CD4-positive, alpha-beta T cell treated with Interleukin-17A for 4 hours (primary cell): ENCODE results near the gene AMMECR1.
A peak's percentile ranks its signal among the peaks of the same experiment; 100 is the strongest.
"Not testable (repeated sequence)": the region's sequence is repeated elsewhere in the genome, so short reads cannot be mapped to it uniquely, and the experiment has no call there.

Experiments
- DNase-seq: peaks from one replicate; pipeline ENCODE4 v3.0.0-alpha.2; 2020; ENCODE audit warnings: mixed read lengths

Gene AMMECR1

DNA sequence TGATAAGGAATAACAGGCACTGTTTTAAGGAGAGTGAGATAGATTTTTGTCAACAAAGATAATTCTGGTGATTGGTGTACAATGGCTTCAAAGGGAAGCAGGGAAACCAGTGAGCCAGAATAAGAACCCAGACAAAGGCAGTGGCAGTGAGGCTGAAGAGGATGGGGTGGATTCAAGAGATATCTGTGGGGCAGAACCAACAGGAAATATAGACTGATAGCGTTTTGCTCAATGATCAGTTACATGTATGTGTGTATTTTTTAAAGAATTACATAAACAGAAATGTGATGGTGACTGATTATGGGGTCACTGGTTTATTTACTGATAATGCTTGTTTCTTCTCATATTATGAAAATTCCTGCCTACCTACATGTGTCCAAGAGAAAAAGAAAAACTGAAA, 66.4 kb downstream of the AMMECR1 start:
- no peak for DNase-seq

DNA sequence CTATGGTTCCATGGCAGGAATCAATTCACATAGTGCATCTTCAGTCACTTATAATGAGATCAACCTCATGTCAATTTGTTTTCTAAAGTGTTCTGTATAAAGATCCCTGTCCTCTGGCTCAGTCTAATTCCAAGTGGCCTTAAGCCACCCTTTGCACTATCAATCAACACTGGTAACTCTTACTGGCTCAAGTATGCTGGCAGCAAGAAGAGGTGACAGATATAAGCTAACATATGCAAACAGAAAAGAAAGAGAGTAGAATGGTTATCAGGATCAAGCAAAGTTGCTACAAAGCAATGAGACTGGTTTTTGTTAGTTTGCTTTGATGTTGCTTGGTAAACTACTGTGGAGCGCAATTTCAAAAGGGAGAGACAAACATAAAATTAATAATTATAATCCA, 67.0 kb downstream of the AMMECR1 start:
- DNase-seq, result no peak

DNA sequence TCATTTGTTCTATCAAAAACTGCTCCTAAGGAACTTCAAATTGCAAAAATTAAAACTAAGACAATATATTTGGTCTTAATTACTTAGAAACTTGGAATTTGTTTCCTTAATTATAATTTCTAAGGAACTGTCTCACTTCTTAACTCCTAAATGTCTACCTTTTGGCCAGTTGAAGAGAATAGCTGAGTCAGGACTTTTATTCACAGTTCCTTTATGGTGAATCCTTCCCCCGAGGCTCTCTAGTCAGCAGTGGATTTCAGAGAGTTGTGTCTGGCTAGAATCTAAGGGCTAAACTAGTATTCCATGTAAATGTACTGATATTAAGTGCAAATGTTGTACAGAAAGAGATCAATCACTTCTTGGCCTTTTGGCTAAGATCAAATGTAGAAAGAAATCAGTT, 69.3 kb downstream of the AMMECR1 start:
- no peak for DNase-seq

DNA sequence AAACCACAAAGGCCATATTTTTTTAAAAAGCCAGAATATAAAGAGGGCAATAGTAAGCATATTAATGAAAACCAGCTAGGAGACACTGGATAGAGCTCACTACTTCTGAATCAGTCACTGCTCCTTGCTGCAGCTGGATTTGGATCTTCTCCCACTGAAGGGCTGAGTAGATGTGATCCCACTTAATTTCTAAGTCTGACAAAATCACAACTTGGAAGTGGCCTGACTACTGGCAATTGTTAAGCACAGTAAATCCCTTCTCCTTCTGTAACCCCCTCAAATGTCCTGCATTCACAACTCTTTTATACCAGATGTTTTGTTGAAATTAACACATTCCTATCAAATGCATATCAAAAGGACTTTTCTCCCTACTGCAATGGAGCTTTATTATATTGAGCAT, 72.9 kb downstream of the AMMECR1 start:
- no peak for DNase-seq

DNA sequence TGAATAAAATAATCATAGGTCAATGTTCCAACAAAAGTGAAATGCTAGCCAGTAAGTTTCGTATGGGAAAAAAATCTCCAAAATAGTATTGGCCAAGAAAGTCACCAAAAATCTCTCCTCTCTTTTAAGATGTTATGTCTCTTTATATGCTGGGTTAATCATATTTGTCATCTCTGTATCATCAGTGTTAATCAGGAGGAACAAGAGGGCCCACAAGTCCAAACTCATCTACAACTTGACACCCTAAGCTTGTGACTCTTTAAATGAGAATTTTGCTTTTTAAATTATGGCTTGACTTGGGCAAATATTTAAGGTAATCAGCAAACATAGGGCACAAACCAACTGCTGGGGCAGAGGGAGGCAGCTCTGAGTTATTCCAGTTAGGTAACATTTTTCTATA, 75.5 kb downstream of the AMMECR1 start:
- DNase-seq, result no peak

DNA sequence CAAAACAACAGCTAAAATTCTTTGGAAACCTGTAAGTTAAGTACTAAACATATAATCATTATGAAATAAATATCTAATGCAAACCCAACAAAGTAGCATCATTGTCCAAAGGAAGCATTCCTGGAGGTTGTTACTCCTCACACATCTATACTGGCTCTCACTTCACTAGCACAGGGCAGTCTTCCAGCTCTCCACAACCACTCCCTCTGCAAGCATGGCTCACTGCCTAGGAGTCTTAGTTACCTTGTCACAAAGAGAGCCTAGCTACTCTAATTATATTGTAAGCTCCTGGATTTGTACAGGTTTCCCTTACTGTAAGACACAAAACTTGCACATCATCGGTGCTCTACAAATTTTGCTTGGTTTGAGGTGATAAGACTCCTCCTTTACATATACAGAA, 76.1 kb downstream of the AMMECR1 start:
- DNase-seq, result no peak

DNA sequence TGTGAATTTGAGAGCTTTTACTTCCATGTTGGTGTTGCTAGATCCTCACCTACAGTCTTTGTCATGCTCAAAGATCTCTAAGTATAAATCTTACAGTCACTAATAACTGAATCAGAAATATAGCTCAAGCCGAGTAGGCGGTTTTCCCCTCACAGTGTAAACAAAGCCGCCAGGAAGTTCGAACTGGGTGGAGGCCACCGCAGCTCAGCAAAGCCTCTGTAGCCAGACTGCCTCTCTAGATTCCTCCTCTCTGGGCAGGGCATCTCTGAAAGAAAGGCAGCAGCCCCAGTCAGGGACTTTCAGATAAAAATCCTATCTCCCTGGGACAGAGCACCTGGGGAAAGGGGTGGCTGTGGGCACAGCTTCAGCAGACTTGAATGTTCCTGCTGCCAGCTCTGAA, 79.6 kb downstream of the AMMECR1 start:
- DNase-seq, result peak; percentile 64

DNA sequence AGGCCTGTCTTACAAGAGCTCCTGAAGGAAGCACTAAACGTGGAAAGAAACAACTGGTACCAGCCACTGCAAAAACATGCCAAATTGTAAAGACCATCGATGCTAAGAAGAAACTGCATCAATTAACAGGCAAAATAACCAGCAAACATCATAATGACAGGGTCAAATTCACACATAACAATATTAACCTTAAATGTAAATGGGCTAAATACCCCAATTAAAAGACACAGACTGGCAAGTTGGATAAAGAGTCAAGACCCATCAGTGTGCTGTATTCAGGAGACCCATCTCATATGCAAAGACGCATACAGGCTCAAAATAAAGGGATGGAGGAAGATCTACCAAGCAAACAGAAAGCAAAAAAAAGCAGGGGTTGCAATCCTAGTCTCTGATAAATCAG, 86.4 kb downstream of the AMMECR1 start:
- DNase-seq, result not testable (repeated sequence)

DNA sequence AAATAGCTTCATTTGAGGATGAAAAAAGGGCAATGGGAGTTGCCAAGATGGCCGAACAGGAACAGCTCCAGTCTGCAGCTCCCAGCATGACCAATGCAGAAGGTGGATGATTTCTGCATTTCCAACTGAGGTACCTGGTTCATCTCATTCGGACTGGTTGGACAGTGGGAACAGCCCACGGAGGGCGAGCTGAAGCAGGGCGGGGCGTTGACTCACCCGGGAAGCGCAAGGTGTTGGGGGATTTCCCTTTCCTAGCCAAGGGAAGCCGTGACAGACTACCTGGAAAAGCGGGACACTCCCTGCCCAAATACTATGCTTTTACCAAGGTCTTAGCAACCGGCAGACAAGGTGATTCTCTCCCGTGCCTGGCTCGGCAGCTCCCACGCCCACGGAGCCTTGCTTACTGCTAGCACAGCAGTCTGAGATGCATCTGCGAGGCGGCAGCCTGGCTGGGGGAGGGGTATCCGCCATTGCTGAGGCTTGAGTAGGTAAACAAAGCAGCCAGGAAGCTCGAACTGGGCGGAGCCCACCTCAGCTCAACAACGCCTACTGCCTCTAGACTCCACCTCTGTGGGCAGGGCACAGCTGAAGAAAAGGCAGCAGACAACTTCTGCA, 88.3 kb downstream of the AMMECR1 start:
- peak; percentile 81 for DNase-seq

DNA sequence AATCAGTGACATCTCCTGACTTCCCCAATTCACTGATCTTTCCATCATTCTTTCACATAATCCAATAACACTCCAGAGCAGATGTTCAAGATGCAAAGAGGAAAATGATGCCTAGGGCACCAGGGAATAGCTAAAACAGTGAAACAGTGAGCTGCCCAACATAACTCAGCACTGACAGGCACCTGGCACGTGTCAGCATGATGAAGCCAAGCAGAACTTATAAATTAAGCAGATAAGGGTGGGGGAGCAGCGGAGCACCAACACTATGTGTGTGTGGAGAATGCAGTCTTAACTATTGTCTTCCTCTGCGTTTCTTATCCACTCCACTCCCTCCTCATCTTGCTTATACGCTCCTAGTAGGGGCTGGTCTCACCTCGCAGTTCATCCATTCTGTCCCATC, 89.4 kb downstream of the AMMECR1 start:
- DNase-seq, result no peak

DNA sequence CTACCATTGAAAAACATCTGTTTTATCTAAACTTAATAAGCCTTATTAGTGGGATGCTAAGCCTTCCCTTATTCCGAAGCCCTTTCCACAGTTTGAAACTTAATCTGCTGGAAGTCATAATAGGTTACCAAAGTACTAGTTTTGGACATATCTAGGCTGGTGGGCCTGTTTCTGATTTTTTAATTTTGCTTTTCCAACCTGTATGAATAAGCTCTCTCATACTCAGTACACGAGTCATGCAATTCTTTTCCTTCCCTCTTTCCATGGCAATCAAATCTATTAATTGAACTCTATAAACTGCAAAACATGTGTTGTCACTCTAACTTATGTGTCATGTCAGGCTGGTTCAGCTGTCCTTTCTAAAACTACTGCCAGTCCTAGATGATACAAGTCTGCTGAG, 91.0 kb downstream of the AMMECR1 start:
- DNase-seq, result no peak

DNA sequence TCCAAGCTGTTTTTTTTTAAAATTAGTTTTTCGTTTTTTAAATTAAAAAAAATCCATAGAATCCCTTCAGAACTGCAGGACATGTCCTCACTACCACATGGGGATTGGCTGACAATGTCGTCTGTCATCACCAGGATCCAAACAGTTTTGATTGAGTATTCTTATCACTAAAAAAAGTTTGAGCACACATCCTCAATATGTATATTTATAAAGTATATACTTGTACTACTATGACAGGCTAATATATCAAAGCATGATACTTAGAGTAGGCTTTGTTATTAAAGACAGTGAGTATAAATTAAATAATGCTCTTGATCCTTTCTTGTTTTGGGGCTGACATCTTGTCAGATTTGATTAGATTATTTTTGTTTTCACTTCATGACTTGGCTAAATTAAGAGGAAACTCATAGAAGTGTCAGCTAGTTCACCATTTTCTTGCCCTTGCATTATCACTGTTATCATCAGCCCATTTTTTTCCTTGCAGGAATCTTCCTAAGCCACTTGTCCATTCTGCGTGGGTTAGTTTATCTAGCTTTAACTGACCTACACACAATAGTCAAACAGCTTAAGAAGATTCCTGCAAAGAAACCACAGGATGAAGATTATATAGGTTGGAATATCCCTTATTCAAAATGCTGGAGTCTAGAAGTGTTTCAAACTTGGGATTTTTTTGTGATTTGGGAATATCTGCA, 92.8 kb downstream of the AMMECR1 start:
- no peak for DNase-seq

DNA sequence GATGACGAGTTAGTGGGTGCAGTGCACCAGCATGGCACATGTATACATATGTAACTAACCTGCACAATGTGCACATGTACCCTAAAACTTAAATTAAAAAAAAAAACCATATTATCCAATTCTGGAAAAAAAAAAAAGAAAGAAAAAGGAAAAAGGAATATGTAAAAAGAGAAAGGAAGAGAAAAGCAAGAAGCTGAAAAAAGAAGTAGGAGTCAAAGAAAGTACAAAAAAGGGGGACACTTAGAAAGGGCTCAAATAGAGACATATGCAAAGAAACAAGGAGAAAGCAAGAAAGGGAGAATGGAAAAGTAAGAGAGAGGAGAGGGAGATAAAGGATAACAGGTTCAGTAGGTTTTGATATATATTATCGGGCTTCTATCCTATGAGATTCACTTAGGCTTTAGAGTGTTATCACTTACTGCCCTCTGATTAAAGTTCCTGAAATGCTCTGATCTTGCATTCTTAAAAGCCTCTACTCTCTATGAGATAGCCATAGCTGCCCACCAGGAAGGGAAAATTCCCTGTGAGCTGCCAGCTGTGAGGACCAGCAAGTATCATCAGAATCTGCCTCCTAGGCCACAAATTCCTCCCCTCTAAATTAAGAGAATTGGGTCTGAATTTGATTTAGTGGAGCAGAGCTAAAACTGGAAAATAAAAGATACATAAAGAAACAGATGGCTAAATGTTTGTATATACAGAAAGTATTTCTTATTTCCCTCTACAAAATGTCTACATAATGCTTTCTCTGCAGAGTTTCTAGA, 95.2 kb downstream of the AMMECR1 start:
- DNase-seq, result no peak

DNA sequence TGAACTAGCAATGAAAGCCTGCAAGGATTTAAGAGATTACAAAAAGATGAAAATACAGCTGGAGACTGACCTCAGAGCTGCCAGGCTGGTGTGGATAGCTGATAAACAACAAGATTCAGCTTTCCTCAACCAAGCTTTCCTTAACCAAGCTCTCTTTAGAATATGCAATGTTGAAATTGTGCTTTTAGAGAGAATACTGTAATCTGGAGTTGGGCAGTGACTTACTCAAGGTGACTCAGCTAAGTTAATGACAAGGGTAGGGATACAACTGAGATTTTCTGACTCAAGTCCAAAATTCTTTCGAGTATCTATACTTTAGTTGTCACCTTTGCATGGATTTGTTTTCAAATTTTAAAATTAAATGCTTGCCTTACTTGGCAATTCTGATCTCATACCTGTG, 98.0 kb downstream of the AMMECR1 start:
- DNase-seq, result no peak

DNA sequence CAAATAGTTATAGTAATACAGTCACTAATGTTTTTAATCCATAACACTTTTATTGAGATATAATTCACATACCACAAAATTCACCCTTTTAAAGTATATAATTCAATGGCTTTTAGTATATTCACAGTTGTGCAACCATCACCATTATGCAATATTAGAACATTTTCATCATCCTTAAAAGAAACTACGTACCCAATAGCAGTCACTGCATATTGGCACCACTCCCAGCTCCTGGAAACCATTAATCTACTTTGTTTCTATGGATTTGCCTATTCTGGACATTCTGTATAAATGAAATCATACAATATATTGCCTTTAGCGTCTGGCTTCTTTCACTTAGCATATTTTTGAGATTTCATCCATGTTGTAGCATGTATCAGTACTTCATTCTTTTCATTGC, 99.3 kb downstream of the AMMECR1 start:
- no peak for DNase-seq

DNA sequence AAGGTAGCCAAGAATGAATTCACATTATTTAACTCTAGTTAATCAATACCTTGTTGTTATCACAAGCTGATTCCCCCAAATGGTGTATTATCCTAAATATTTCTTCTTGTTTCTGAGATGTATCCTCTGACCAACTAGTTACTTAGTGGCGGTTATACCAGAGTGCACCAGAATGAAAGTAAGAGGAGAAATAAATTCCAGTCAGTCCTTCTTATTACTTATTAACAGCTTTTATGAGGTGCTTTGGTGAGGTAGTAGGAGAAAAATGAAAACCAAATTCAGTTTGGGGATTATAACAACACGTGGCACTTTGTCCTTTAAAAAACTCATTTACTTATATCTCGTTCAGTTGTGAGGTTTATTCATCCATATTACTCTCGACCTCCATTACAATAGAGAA, 101.9 kb downstream of the AMMECR1 start:
- DNase-seq, result no peak

DNA sequence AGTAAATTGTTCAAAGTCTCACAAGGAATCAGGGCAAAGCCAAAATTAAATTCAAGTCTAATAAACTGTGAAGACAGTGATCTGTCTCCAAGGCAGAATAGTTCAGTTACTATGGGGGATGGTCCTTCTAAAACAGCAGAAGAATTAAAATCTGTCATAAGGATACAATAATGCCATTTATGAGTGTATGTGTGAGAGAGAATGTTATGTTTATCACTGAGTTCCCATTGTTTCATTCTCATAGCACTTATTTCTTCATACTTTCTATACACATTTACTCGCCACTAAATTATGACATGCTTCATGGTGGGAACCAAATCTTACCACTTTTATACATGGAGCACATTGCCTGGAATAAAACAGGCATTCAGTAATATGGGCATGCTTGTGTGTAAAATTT, 102.5 kb downstream of the AMMECR1 start:
- DNase-seq, result no peak

DNA sequence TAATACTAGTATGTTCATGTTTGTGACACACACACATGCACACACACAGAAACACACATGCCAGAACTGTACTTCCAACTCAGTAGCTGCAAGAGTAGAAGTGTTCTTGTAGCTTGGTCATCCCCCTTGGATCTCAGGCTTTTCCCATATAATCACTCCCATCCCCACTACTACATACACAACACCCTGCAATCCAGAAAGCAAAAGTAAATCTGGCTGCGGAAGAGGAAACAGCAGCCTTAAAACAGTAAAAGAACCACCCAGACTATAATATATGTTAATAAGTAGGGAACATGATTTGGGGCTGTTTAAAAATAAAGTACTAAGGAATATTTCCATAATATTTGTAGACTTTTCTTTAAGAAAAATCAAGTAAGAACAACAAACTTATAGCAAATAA, 103.2 kb downstream of the AMMECR1 start:
- no peak for DNase-seq

DNA sequence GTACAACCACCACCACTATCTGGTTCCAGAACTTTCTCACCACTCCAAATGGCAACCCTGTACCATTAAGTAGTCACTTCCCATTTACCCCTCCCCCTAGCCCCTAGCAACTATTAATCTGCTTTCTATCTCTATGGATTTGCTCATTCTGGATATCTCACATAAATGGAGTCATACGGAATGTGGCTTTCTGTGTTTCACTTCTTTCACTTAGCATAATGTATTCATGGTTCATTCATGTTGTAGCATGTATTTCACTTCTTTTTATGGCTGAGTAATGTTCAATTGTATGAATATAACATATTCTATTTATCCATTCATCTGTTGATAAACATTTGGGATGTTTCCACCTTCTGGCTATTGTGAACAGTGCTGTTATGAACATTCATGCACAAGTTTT, 104.7 kb downstream of the AMMECR1 start:
- no peak for DNase-seq

DNA sequence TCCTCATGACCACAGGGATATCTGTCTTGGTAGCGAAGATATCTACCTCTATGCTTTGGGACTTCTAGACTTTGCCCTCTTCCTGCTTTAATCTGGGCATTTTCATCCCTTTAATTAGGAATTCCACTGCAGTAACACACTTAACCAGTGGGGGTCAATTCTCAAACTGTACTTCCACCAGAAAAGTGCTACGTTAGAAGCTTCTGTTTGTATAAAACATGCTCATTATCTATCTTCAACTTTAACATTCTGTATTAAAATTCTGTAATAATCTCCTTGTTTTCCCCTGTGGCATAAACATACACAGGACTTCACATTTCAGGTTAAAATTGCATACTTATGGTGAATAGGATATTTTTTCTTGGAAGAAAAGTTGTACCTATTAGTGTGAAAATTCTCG, 105.6 kb downstream of the AMMECR1 start:
- DNase-seq, result no peak

DNA sequence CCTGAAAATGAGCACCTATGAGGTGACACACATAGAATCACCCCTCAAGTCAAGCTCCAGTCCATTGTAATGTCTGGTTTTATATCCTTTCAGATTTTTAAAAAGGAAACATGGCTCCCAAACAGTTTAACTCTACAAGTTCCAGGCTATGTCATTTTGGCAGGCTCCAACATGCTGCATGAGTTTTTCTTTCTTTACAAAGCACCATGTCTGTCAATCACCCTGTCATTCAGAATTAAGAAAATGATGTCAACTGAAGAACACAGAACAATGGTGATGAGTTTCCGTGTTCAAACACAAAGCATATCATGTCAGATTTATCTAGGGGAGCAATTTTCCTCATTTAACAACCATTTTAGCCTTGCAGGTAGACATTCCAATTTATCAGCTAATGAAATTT, 106.5 kb downstream of the AMMECR1 start:
- DNase-seq, result no peak

DNA sequence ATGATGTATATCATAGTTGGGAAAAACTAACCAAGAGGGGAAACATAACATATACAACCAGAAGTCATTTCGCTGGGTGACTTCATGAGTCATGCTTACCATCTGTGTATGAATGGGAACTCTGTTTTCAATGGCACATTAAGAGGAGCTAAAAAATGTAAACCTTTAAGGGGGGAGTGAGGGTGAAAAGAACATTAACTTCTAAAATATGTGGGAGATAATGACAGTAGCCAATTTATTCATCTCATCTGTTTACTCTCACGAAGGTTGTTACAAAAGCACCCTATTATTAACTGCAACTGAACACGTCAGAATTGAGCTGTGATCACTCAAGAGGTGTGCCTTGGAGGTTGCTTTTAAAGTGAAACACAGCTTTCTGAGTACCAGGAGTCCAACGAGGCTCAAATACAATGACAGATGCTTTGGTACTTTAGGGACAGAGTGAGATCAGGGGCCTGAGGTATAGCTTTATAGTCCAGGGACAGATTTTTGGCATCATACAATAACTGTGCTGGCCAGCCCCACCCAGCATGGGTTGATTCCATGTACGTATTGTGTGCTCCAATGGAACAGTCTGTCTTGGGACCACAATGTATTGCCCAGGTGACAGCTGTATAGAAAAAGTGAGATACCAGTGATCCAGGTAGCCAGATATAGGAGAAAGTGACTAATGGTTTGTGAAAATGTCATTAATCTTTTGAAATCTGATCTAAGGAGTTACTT, 107.3 kb downstream of the AMMECR1 start:
- no peak for DNase-seq

DNA sequence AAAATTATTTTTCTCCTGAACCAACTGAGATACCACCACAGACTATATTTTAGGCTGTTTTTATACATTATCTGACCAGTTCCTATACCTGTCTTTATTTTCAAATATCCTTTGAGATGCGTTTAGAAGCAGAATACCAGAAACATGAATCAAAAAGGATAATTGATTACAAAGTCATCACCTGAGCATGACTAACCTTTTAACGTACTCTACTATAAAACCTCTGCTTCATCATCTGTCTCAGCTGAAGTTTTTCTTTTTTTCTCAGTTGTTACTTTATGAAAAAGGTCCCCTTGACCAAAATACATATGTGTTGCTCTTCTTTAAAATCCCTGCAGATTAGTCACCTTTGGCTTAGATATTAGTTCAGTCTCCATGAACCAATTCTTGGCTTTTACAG, 109.8 kb downstream of the AMMECR1 start:
- DNase-seq, result no peak

DNA sequence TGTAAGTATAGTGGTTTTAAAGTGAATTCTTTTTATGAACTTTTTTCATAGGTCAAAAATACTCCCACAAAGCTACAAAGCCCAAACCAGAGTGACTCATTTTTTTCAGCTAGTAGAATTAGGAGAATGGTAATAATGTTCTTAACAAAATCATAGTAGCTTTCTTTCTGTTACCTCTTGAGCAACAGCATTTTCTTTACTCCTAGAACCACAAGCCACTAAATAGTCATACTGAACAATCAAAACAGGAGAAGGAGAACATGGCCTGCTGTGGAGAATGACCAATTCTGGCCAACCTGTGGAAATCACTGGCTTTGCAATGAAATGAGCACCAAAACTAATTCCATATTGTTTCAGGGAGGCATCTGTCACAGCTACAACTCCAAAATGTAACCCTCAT, 112.9 kb downstream of the AMMECR1 start:
- DNase-seq, result no peak
